GM21786 (cell line): ENCODE results near the gene GADL1.

Experiments
- ATAC-seq: cut with Tn5 transposase; IDR thresholded peaks from one replicate; pipeline ENCODE4 v1.9.1; 2021; ENCODE audit not compliant: unreplicated experiment

The GADL1 gene

DNA sequence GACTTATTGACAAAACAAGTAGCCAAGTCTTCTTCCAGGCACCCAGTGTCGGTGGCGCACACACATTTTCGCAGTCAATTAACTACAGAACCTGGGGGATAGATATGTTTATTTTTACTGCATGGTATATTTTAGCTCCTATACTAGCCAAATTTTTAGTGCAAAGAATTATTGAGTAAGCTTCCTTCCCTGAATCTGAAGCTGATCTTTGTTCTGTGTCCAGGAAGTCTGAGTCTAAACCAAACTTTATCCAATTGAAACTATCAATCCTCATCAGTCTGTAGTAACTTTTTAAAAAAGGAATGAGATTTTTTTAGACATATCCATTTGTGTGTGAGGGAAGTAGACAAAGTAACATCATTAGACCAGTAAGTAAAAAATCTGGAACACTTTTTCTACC, 133.1 kb downstream of the GADL1 start:
- ATAC-seq: no peak

- ATAC-seq: no peak
These were observed 133.7 kb downstream of the GADL1 start for GRCh38 chr3:30760737-30761136.

DNA sequence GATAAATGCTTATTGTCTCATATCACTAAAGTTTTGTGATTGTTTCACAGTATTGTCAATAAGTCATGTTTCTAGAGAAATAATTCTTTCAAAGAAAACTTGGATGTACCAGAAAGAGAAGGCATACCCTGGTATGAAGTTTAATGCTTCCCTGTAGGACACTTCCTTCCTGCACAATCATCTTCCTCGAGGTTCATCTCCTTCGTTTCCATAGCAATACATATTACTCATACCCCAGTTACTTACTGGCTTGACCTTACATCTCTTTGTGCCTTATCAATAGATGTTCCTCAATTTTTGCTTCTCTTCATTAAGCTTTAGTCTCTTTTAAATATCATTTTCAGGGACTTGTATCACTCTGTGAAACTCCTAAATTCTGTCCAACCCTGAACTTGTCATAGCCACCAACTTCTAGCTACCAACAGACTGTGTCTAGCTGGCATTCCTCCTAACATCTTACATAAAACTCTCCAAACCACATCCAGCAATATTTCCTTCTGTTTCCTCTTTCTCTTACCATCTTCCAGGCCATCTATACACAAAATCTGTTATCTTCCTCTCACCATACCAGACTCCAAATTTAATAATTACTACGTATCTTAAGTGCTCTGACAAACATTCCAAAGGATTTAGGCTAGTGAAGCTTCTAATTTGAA, 134.3 kb downstream of the GADL1 start:
- ATAC-seq: no peak

DNA sequence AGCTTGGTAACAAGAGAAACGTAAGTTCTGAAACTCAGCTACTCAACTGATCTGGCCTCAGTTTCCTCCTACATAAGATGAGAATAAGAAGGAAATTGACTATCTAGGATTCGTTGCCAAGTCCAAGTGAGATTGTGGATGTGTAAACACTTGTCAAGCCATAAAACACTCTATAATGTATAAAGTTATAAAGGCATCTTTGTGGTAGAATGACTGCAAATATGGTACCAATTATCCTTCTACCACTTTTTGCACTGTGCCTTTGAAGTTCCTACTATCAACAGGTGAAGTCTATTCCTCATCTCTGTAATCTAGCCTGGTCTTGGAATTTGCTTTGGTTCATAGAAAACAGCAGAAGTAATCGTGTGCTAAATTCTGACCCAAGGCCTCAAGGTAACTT, 138.2 kb downstream of the GADL1 start:
- no peak for ATAC-seq

DNA sequence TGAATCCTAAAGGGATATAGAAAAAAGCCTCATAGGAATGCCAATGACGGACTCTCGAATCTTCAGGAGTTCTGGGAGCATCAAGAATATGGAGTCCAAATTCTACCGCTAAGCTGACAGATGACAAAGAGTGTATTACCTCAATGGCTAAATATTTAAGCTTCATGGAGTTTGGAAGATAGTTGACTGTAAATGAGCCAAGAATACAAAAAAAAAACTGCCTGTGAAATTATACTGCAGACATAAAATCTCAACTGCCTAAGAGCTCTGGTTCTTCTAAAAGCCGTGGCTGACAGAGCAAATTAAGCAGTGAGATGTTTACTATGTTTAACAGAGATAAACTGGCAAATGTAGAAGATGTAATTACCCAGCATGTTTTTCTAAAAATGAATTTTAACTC, 140.0 kb downstream of the GADL1 start:
- no peak for ATAC-seq

- ATAC-seq: no peak
These were observed 140.7 kb downstream of the GADL1 start for GRCh38 chr3:30753766-30754165.

DNA sequence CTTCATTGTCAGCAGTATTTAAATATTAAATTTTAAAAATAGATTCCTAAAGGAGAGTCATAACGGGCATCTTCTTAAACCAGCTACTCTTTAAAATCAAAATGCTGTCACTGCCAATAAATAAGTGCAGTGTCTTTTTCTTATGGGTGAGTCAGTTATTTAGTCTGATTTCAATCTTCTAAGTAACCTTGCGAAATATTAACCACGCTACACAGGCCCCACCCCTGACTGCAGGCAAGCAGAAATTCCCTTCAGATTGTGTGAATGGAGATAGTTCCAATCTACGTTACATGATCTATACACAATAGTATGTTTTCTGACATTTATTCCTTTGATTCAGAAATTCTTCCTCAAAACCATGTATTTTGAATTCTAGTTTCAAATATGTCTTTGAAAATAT, 141.5 kb downstream of the GADL1 start:
- no peak for ATAC-seq

GRCh38 chr3:30752491-30752890, 142.0 kb downstream of the GADL1 start:
- no peak for ATAC-seq

DNA sequence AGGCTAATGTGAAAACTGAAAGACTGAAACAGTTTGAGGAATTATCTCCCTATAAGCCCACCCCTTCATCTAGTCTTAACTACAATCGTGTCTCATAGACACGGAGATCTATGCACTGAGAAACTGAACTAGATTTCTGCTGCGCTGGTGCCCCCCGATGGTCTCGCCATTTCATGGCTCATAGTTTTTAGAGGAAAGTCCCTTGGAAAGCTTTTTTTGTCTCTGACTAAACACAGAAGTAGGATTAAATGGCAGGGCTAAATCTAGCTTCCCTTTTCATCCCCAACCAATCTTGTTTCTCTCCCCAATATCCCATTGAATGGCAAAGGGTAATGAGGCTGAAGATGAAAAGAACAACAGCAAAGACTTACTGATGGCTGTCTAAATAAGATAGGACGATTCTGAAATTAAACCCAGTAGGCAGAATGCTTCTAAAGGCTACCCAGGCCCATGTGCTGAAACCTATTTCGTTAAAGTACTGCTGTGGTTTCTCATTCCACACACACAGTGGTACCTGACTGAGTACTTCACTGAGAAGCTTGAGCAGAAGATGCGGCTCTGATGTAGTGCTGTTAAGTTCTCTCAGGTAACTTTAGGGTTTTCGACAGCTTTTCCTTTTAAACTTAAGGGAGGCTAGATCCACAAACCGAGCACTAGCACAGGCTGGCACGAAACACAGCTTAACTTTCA, 142.7 kb downstream of the GADL1 start:
- ATAC-seq: peak; percentile 65

GRCh38 chr3:30750967-30751366, 143.5 kb downstream of the GADL1 start:
- no peak for ATAC-seq

DNA sequence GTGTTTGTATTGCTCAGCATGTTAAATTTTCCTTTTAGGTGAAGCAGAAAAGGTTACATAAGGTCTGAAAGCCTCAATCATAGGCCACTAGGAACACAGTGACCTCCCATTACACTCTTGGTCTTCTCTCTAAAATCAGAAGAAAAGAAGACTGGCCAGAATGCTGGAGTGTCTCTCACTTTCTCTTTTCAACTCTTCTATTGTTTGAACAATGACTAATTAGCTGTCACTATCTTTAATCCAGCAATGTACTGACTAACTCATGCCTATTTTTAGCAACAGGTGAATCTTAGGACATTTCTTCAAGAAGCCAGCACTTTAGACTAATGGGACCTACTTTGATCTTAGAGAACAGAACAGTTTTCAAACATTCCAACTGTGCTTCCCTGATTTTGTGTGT, 145.2 kb downstream of the GADL1 start:
- ATAC-seq: no peak

DNA sequence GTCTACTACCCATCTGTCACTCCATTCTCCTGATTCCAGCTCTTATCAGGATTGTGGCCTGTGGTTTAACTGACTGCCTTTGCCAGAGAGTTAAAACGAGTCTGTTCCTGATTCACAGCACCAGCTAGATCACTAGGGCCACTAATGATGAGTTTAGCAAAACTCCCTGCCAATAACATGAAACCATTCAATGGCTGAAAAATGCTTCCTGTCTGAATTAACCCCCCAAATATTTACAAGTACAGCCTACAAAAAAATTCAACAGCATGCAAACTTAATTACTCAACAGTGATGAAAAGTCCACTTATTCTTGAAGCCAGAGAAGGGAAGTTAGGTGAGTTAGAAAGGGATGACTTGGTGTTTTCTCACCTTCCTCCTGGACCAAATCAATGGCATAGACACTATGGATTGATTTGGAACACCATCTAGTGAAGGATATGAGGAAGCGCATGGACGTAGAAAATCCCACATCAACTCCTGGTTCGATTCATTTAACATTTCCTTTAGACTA, 146.6 kb downstream of the GADL1 start:
- no peak for ATAC-seq

DNA sequence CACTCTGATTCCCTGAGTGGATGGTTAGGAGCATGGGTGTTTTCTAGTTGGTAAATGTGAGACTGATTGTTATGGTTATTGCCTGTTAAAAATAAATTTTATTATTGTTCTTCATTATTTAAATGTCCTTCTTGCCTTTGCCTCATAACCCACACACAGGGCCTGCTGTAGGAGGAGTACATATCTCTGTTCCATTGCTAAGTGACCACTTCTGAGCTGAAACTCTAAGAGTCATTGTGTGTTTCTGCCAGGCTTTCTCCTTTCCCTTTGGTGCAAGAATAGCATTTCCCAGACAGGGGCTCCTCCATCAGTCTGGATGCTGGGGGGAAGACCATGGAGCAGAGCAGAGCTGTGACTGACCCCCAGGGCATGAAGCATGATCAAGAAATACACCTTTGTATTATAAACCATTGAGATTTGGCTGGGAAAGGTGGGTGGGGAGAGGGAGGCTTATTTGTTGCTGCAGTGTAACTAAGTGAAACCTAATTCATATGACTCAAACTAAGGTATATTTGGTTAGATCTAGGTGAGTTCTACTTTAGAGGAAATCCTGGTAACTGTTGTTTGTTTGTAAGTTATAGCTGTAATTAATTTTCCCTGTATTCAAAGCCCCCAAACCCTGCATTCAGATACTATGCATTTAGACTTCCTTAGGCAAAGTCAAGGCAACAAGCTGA, 150.7 kb downstream of the GADL1 start:
- ATAC-seq: no peak

DNA sequence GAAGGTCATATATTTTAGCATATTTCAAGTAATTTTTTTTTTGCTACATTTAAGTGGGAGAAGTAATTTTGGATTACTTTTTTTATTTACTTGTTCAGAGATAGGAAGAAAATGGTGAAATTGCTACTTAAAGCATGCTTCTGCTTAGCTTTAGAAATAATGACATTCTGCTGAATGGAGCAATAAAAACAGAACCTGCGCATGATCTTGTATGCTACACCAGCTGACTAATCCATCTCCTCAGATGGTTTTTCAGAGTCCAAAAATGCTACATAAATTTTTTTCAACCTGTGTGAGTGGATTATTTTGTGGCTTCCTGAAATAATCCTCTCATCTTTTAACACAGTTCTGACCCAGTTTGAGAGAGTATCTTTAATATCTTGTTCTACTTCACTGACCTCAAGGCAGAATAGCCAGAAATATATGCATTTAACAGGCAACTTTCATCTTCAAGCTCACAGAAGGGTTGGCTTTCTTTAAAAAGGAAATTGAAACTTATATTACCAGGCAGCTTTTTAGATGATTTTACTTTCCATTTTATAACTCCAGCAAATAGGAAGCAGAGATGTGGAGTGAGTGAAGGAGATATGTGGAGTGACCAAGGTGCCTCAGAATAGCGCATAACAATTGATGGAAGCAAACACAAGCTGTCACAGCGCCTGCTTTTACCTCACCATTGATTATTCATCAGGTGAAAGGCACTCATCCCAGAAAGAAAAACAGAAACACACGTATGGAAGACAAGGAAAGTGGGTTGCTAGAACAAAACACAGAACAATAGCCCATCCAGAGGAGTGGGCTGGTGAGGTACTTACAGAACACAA, 151.5 kb downstream of the GADL1 start:
- ATAC-seq: no peak

DNA sequence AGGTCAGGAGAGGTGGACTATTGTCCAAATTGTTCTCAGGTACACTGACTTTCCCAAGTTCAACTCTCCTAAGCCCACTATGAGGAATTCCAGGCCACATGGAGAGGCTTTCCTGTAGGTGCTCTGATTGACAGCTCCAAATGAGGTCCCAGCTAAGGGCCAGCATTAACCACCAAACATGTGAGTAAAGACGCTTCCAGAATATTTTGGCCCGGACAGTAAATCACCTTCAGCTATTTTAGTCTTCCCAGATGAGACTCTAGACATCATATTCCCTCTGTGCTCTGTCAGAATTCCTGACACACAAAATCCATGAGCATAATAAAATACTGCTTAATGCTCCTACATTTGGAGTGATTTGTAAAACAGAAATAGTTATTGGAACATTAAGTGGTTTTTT, 152.6 kb downstream of the GADL1 start:
- no peak for ATAC-seq

DNA sequence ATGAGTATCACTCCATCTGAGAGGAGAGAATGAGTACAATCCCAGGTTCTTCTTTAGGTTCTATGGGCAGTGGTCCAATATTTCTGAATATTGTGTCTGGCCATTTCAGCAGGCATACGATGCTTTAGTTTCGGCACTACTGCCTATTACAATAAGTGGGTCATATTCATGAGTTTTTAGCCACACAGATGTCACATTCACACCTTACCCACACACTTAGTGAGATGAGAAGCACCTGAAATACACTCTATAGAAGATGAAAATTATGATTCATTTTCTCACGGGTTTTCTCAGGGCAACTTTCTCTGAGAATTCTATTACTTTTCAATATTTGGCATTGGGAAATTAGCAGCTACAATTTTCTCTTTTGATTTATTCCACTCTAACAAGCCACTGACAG, 155.9 kb downstream of the GADL1 start:
- ATAC-seq: no peak

DNA sequence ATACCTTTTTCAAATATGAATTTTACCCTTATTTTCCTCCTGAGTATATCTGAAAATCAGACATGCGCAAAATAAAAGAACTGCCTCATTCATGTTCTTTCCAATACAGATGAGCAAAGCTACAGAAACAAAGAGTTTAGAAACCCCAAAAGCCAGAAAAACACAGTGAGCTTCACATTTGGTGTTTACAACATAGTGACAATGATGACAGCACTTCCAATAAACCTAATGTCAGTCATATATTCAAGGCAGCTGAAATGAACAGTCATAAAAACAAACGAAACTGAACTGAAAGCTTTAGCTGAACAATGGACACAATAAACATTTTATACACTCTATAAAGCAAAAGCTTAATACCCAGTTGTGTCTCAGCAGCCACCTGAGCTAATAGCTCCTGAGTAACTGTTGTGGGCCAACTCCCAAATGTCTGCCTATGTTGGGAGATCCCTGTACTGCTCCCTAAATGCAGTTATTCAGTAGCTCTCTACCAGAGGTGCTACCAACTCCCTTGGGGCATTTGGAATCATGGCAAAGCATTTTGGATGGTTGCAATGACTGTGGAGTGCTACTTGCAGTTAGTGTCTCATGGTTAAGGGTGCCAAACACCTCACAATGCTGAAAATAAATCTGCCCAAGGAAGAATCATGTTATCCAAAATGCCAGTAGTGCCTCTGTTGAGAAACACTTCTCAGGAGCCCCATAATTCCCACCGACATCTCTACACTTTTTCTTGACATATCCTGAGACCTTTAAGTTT, 156.5 kb downstream of the GADL1 start:
- no peak for ATAC-seq

- no peak for ATAC-seq
These were observed 160.8 kb downstream of the GADL1 start for GRCh38 chr3:30733696-30734095.

- no peak for ATAC-seq
These were observed 161.3 kb downstream of the GADL1 start for GRCh38 chr3:30733209-30733608.

- ATAC-seq: no peak
These were observed 163.5 kb downstream of the GADL1 start for GRCh38 chr3:30730967-30731366.

DNA sequence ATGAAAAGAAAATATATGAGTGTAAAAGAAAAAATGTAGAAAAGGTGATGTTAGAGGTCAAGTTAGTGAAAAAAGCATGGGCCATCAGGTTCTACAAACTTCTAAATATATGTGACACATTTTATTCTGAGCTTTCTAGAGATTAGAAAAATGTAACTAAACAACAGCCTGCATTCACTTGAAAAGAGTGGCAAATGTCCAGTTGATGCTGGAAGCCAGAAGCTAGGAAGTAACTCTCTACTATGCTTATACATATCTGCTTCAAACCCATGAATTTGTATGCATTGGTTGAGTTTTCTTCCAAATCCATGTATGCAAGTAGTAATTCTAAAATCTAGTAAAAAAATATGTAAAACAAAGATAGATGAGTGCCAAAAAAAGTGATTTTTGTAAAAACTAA, 164.5 kb downstream of the GADL1 start:
- ATAC-seq: no peak
